Nephron (organoid): ENCODE data around the gene EXD2.

Experiments
- H3K27ac Mint-ChIP-seq, 3 experiments: 2 replicates each; pipeline ENCODE4 v1.8.0; 2020; ENCODE audit warnings: mixed read lengths in 3 of 3, mild to moderate bottlenecking in 2 of 3, moderate library complexity in 1 of 3
- H3K27me3 Mint-ChIP-seq: 2 replicates; pipeline ENCODE4 v1.8.0; 2021; ENCODE audit warnings: low read depth, mild to moderate bottlenecking, moderate library complexity, mixed read lengths
- H3K36me3 Mint-ChIP-seq: 2 replicates; pipeline ENCODE4 v1.8.0; 2020; ENCODE audit warnings: low read depth, mixed read lengths
- H3K4me1 Mint-ChIP-seq: 2 replicates; pipeline ENCODE4 v1.8.0; 2020; ENCODE audit warnings: mixed read lengths
- H3K4me3 Mint-ChIP-seq, 3 experiments: 2 replicates each; pipeline ENCODE4 v1.8.0; 2020; ENCODE audit warnings: mild to moderate bottlenecking in 3 of 3, mixed read lengths in 3 of 3, moderate library complexity in 2 of 3
- H3K9me3 Mint-ChIP-seq: 2 replicates; pipeline ENCODE4 v1.8.0; 2020; ENCODE audit warnings: mixed read lengths
- CTCF ChIP-seq, 3 experiments: fragments of 200-600 bp; sonication (generic); IDR thresholded peaks; one replicate each; pipeline ENCODE4 v1.5.0; 2021; ENCODE audit warnings: antibody characterized with exemption in 3 of 3; ENCODE audit not compliant: unreplicated experiment in 3 of 3

The EXD2 gene

DNA sequence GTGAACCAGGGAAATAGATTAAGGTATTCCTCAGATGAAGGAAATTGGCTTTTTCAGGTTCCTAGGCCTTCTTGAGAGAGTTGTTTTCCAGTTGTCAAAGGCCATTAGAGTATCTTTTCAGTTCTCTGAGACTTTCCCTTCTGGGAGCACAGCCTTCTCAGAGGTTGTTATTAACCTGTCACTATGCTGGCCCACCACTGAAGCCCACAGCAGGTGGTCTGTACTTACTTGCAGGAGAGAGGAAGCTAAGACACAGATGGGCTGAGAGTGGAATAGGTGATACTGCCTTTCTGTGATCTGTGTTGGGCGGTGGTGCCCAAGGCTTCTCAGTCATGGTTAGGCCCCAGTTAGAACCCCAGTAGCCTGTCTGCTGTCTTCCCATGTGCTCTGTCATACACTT is 45.8 kb downstream of the EXD2 start:
- Mint-ChIP-seq H3K4me3 (no peak overlapping the region), H3K27ac (no peak overlapping the region), H3K4me1 (no peaks in the 10 kb centered on the region), H3K27me3 (no peaks in the 10 kb centered on the region), H3K9me3 (no peaks in the 10 kb centered on the region), H3K36me3 (peaks cover 50% of the 10 kb centered on the region)
- TF ChIP-seq CTCF (IDR thresholded peaks at IDR 0.05; ENCODE audit: unreplicated experiment in 3 of 3) = no peak

- Mint-ChIP-seq H3K27me3 (no peaks in the 10 kb centered on the region), H3K27ac (no peak overlapping the region), H3K4me1 (peaks cover 2% of the 10 kb centered on the region), H3K9me3 (no peaks in the 10 kb centered on the region), H3K4me3 (no peak overlapping the region), H3K36me3 (peaks cover 49% of the 10 kb centered on the region)
- TF ChIP-seq CTCF (IDR thresholded peaks at IDR 0.05; ENCODE audit: unreplicated experiment in 3 of 3) = no peak
These were observed 46.3 kb downstream of the EXD2 start for GRCh38 chr14:69237584-69237983.

DNA sequence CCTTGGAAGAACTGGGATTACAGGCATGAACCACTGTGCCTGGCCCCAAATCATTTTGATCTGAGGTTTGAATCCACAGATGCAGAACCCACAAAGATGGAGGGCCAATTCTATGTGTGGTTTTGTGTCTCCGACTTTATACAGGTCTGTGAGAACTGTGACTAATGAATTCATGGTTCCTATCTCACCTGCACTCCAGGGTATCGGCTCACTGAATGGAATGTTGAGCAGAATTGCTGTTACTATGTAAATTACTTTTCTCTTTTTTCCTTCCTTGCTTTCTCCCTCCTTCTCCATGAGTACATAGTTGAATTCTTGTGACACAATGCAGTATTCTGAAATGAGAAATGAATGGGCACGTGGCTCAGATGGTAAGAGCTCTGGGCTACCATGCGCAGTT is 47.6 kb downstream of the EXD2 start:
- Mint-ChIP-seq H3K9me3 (no peaks in the 10 kb centered on the region), H3K4me3 (no peak overlapping the region), H3K36me3 (peaks cover 46% of the 10 kb centered on the region), H3K4me1 (peaks cover 13% of the 10 kb centered on the region), H3K27ac (no peak overlapping the region), H3K27me3 (no peaks in the 10 kb centered on the region)
- TF ChIP-seq CTCF (IDR thresholded peaks at IDR 0.05; ENCODE audit: unreplicated experiment in 3 of 3) = no peak

- Mint-ChIP-seq H3K27me3 (no peaks in the 10 kb centered on the region), H3K4me3 (no peak overlapping the region), H3K36me3 (peaks cover 32% of the 10 kb centered on the region), H3K4me1 (peaks cover 19% of the 10 kb centered on the region), H3K27ac (no peak overlapping the region), H3K9me3 (no peaks in the 10 kb centered on the region)
- no peak for TF ChIP-seq CTCF (IDR thresholded peaks at IDR 0.05; ENCODE audit: unreplicated experiment in 3 of 3)
These were observed 49.4 kb downstream of the EXD2 start for GRCh38 chr14:69240527-69241173.

GRCh38 chr14:69241577-69241976 is 50.3 kb downstream of the EXD2 start:
- no peaks in the 10 kb centered on the region for H3K27me3 Mint-ChIP-seq
- H3K4me3 Mint-ChIP-seq = no peak overlapping the region
- H3K36me3 Mint-ChIP-seq = peaks cover 26% of the 10 kb centered on the region
- TF ChIP-seq CTCF (IDR thresholded peaks at IDR 0.05; ENCODE audit: unreplicated experiment in 3 of 3) = no peak
- H3K27ac Mint-ChIP-seq = no peak overlapping the region
- peaks cover 26% of the 10 kb centered on the region for H3K4me1 Mint-ChIP-seq
- no peaks in the 10 kb centered on the region for H3K9me3 Mint-ChIP-seq
